ENCODE measurements around the gene PIK3AP1. TPM values are rescaled to one million over a fixed set of nuclear protein-coding genes. Genes with fewer than 3 reads are reported as not detected.

The PIK3AP1 gene
- total RNA-seq, 1 experiment from 2014 or later = 1.7 TPM

- no peak overlapping the region for H2BK120ac ChIP-seq (ENCODE audit: low read depth, low read length, poor library complexity, severe bottlenecking)
- no peak overlapping the region for H2BK5ac ChIP-seq (ENCODE audit: insufficient read length, low read length)
- no peak for DNase-seq
- H2AFZ ChIP-seq (ENCODE audit: low read length) = no peak overlapping the region
- H3K14ac ChIP-seq (ENCODE audit: insufficient read depth, low read length) = no peak overlapping the region
- H3K79me2 ChIP-seq (ENCODE audit: insufficient read depth, low read length) = no peaks in the 10 kb centered on the region
- H3K23me2 ChIP-seq (ENCODE audit: insufficient read length, low read depth, low read length, poor library complexity, severe bottlenecking) = peaks cover 11% of the 10 kb centered on the region
- no peak overlapping the region for H3K18ac ChIP-seq (ENCODE audit: insufficient read length, low read depth, low read length)
- H4K5ac ChIP-seq (ENCODE audit: insufficient read length, low read depth, low read length) = no peak overlapping the region
- no peak for TF ChIP-seq CTCF (conservative IDR thresholded peaks at IDR 0.05)
- no peak overlapping the region for H3K56ac ChIP-seq (ENCODE audit: insufficient read length, low read depth, low read length)
- H3T11ph ChIP-seq (ENCODE audit: low read length) = no peak overlapping the region
- WGBS (ENCODE audit: extremely low coverage, insufficient read length, low lambda C conversion rate) = no CpG with 5 or more reads among the region's 1 CpG
- no peaks in the 10 kb centered on the region for H3K9me3 ChIP-seq (ENCODE audit: control insufficient read depth, low read depth, low read length)
- H3K4me1 ChIP-seq (ENCODE audit: insufficient read depth, low read length) = peaks cover 4% of the 10 kb centered on the region; the same call in 1 of the 2 replicates
- H3K4me3 Mint-ChIP-seq = peak overlapping the region; percentile 86 to 92; a peak in 4 of 5 replicates
- no peaks in the 10 kb centered on the region; a peak in 1 of 7 replicates for H3K36me3 Mint-ChIP-seq (ENCODE audit: insufficient read depth in 1 of 3, low read depth in 3 of 3)
- H3K23ac ChIP-seq (ENCODE audit: insufficient read length, low read depth, low read length) = no peak overlapping the region
- no peak overlapping the region for H2BK20ac ChIP-seq (ENCODE audit: low read depth, low read length, poor library complexity, severe bottlenecking)
- no peak overlapping the region for H2BK15ac ChIP-seq (ENCODE audit: low read depth, low read length)
- peaks cover under 1% of the 10 kb centered on the region for H3K79me1 ChIP-seq (ENCODE audit: insufficient read depth, low read depth, low read length, poor library complexity, severe bottlenecking)
- H3K4me1 Mint-ChIP-seq = peaks cover 14 to 17% of the 10 kb centered on the region in 2 experiments
- H3K27ac Mint-ChIP-seq = peak overlapping the region in 1 of 3 experiments; percentile 42; a peak in 1 of 7 replicates
- H3K9ac ChIP-seq (ENCODE audit: extremely low read depth, insufficient read length, low read length) = no peak overlapping the region
- H3K4me2 ChIP-seq (ENCODE audit: insufficient read depth, insufficient read length, low read length) = peak overlapping the region; percentile 59
- H3K9me3 Mint-ChIP-seq = no peaks in the 10 kb centered on the region; a peak in 1 of 5 replicates
- H4K8ac ChIP-seq (replicated peaks; ENCODE audit: insufficient read length, low read depth, low read length) = no peak overlapping the region
- no peaks in the 10 kb centered on the region for H4K20me1 ChIP-seq (ENCODE audit: control insufficient read depth, insufficient read depth, insufficient read length)
- H4K91ac ChIP-seq (ENCODE audit: insufficient read length, low read depth, low read length) = no peak overlapping the region
- H3K27me3 Mint-ChIP-seq (ENCODE audit: low read depth) = peaks cover 15% of the 10 kb centered on the region
- no peak overlapping the region for H2BK12ac ChIP-seq (ENCODE audit: insufficient read length, low read depth, low read length)
- H3K27ac ChIP-seq (ENCODE audit: insufficient read length, low read depth, low read length) = no peak overlapping the region
- no peak overlapping the region for H3K4ac ChIP-seq (ENCODE audit: low read depth, low read length)
- no peak overlapping the region for H2AK5ac ChIP-seq (ENCODE audit: insufficient read length, low read length)
- H3K27me3 ChIP-seq (ENCODE audit: insufficient read depth, low read length) = no peaks in the 10 kb centered on the region
Measured at GRCh38 chr10:96719200-96719599, 1.1 kb downstream of the PIK3AP1 start.

Measured in H9 (cell line).